Smooth muscle cell (in vitro differentiated cells): ENCODE measurements around the gene VILL. TPM values are rescaled to one million over a fixed set of nuclear protein-coding genes. Genes with fewer than 3 reads are reported as not detected.

Experiments
- DNase-seq: peaks from one replicate; lab custom pipeline; 2025; ENCODE audit not compliant: unreplicated experiment; lab: John Stamatoyannopoulos, UW
- H2AFZ ChIP-seq: fragments of 200-600 bp; sonication (generic); 2 replicates; pipeline ENCODE4 v1.6.0; 2016; ENCODE audit warnings: antibody characterized with exemption, low read depth, mild to moderate bottlenecking
- H3F3A ChIP-seq: fragments of 200-600 bp; sonication (generic); 2 replicates; pipeline ENCODE4 v1.6.0; 2017; ENCODE audit warnings: antibody characterized with exemption, low read depth
- H3K27ac ChIP-seq: fragments of 200-600 bp; sonication (generic); 2 replicates; pipeline ENCODE4 v1.5.1; 2016; ENCODE audit warnings: low read depth, mild to moderate bottlenecking
- H3K27me3 ChIP-seq: fragments of 200-600 bp; sonication (generic); 2 replicates; pipeline ENCODE4 v1.6.1; 2016; ENCODE audit warnings: low read depth, mild to moderate bottlenecking
- H3K36me3 ChIP-seq: fragments of 200-600 bp; sonication (generic); 2 replicates; pipeline ENCODE4 v1.5.1; 2016; ENCODE audit warnings: low read depth
- H3K4me1 ChIP-seq: fragments of 200-600 bp; sonication (generic); 2 replicates; pipeline ENCODE4 v1.5.1; 2016; ENCODE audit warnings: low read depth
- H3K4me2 ChIP-seq: fragments of 200-600 bp; sonication (generic); 2 replicates; pipeline ENCODE4 v1.6.0; 2016; ENCODE audit warnings: mild to moderate bottlenecking
- H3K4me3 ChIP-seq: fragments of 200-600 bp; sonication (generic); 2 replicates; pipeline ENCODE4 v1.5.1; 2016; ENCODE audit warnings: mild to moderate bottlenecking
- H3K79me2 ChIP-seq: fragments of 200-600 bp; sonication (generic); 2 replicates; pipeline ENCODE4 v1.6.0; 2016; ENCODE audit warnings: low read depth, mild to moderate bottlenecking
- H3K9ac ChIP-seq: fragments of 200-600 bp; sonication (generic); 2 replicates; pipeline ENCODE4 v1.6.0; 2016; ENCODE audit warnings: low read depth
- H3K9me3 ChIP-seq: fragments of 200-600 bp; sonication (generic); replicated peaks from 2 replicates; pipeline ENCODE4 v1.5.1; 2016; ENCODE audit warnings: low read depth
- H4K20me1 ChIP-seq: fragments of 200-600 bp; sonication (generic); 2 replicates; pipeline ENCODE4 v1.6.0; 2016; ENCODE audit warnings: low read depth
- CTCF ChIP-seq: fragments of 200-600 bp; sonication (generic); IDR thresholded peaks from 2 replicates; pipeline ENCODE4 v1.5.1; 2017; ENCODE audit warnings: borderline replicate concordance, mild to moderate bottlenecking, antibody characterized with exemption; ENCODE audit not compliant: insufficient read depth, poor library complexity, severe bottlenecking
- WGBS: methylation state at CpG from one replicate; pipeline ENCODE4 v1.1.7; 2016; ENCODE audit warnings: low lambda C conversion rate; 5-methylcytosine and 5-hydroxymethylcytosine counted together
- polyA plus RNA-seq: library from polyadenylated mRNA; unstranded; fragments of >200 nt; fragmentation: Nextera tagmentation; extraction: Ambion mirVana; gene quantifications from 2 replicates; pipeline ENCODE4 v1.2.1, GENCODE V29; 2016
- total RNA-seq: library from RNA; depleted of rRNA; stranded (reverse); fragments of >200 nt; gene quantifications from 2 replicates; pipeline ENCODE4 v1.2.3, GENCODE V29; 2014

VILL gene
- total and polyA plus RNA-seq, 2 experiments from 2014 or later = 2.3 to 3.4 TPM

- H3K9me3 ChIP-seq = no peaks in the 10 kb centered on the region
- no peak overlapping the region for H3K27ac ChIP-seq
- WGBS = 89% methylated on average over 3 of the region's 3 CpGs
- TF ChIP-seq CTCF = no peak
- peaks cover 12% of the 10 kb centered on the region for H3F3A ChIP-seq
- no peaks in the 10 kb centered on the region for H3K27me3 ChIP-seq
- H3K36me3 ChIP-seq = no peaks in the 10 kb centered on the region
- DNase-seq = no peak
- H3K4me1 ChIP-seq = peaks cover 22% of the 10 kb centered on the region
- H3K4me3 ChIP-seq = peak overlapping the region; percentile 7
- H4K20me1 ChIP-seq = no peaks in the 10 kb centered on the region
- H3K4me2 ChIP-seq = no peak overlapping the region
- H2AFZ ChIP-seq = no peak overlapping the region
- no peak overlapping the region for H3K9ac ChIP-seq
- no peaks in the 10 kb centered on the region for H3K79me2 ChIP-seq
Measured at GRCh38 chr3:37964146-37964545, 26.4 kb upstream of the VILL start.

GRCh38 chr3:37964716-37965115 lies 25.9 kb upstream of the VILL start:
- Histone ChIP-seq H2AFZ (no peak overlapping the region), H3K4me2 (no peak overlapping the region), H3K4me3 (peak overlapping the region; percentile 7), H3K36me3 (no peaks in the 10 kb centered on the region), H3K79me2 (no peaks in the 10 kb centered on the region), H3F3A (peaks cover 12% of the 10 kb centered on the region), H4K20me1 (no peaks in the 10 kb centered on the region), H3K9ac (no peak overlapping the region), H3K4me1 (peaks cover 22% of the 10 kb centered on the region), H3K27me3 (no peaks in the 10 kb centered on the region), H3K27ac (no peak overlapping the region), H3K9me3 (no peaks in the 10 kb centered on the region)
- TF ChIP-seq CTCF = no peak
- DNase-seq = no peak
- 91% methylated on average over 1 of the region's 1 CpG for WGBS

- 50% methylated on average over 7 of the region's 7 CpGs for WGBS
- H3K27me3 ChIP-seq = no peaks in the 10 kb centered on the region
- H3F3A ChIP-seq = peaks cover 8% of the 10 kb centered on the region
- H3K27ac ChIP-seq = no peak overlapping the region
- no peaks in the 10 kb centered on the region for H3K79me2 ChIP-seq
- no peaks in the 10 kb centered on the region for H4K20me1 ChIP-seq
- no peak overlapping the region for H3K4me3 ChIP-seq
- no peaks in the 10 kb centered on the region for H3K36me3 ChIP-seq
- TF ChIP-seq CTCF = peak; percentile 77
- H3K4me1 ChIP-seq = peaks cover 12% of the 10 kb centered on the region
- no peak overlapping the region for H3K9ac ChIP-seq
- H3K4me2 ChIP-seq = no peak overlapping the region
- no peak for DNase-seq
- H2AFZ ChIP-seq = no peak overlapping the region
- H3K9me3 ChIP-seq = no peaks in the 10 kb centered on the region
Measured at GRCh38 chr3:37967260-37967881, 23.2 kb upstream of the VILL start.

- no peak overlapping the region for H3K9ac ChIP-seq
- no peak overlapping the region for H3K4me3 ChIP-seq
- H3K27me3 ChIP-seq = no peaks in the 10 kb centered on the region
- H3K27ac ChIP-seq = no peak overlapping the region
- no peak for TF ChIP-seq CTCF
- WGBS = 89% methylated on average over 9 of the region's 9 CpGs
- no peaks in the 10 kb centered on the region for H3K79me2 ChIP-seq
- H3K36me3 ChIP-seq = no peaks in the 10 kb centered on the region
- H2AFZ ChIP-seq = no peak overlapping the region
- H3K4me1 ChIP-seq = peaks cover 4% of the 10 kb centered on the region
- no peak overlapping the region for H3K4me2 ChIP-seq
- H3K9me3 ChIP-seq = no peaks in the 10 kb centered on the region
- H3F3A ChIP-seq = peaks cover 5% of the 10 kb centered on the region
- no peak for DNase-seq
- H4K20me1 ChIP-seq = no peaks in the 10 kb centered on the region
Measured at GRCh38 chr3:37968199-37968598, 22.4 kb upstream of the VILL start.
